RWPE1 (cell line): ENCODE results near the gene SPRY4.

Experiments used
- CTCF ChIA-PET: fragments of 350-600 bp; sonication (Branson Sonifier 250); formaldehyde crosslinking; extraction: SDS; loops from one replicate; lab custom pipeline; 2021; lab: Yijun Ruan, JAX
- POLR2A ChIA-PET: fragments of 400-600 bp; formaldehyde crosslinking; extraction: SDS; loops from one replicate; lab custom pipeline; 2020; ENCODE audit warnings: antibody characterized with exemption; ENCODE audit not compliant: low non-redundant PET; lab: Yijun Ruan, JAX
- DNase-seq: peaks from one replicate; pipeline ENCODE4 v3.0.0; 2012; ENCODE audit warnings: low spot score
- H3K27ac ChIP-seq: fragments of 450-650 bp; 2 replicates; pipeline ENCODE4 v1.5.1; 2017
- TF ChIP-seq, protein P1 (sequence below): fragments of 450-650 bp; conservative IDR thresholded peaks from 2 replicates; pipeline ENCODE4 v1.5.1; 2017; ENCODE audit warnings: low read depth, mild to moderate bottlenecking

SPRY4 gene

DNA sequence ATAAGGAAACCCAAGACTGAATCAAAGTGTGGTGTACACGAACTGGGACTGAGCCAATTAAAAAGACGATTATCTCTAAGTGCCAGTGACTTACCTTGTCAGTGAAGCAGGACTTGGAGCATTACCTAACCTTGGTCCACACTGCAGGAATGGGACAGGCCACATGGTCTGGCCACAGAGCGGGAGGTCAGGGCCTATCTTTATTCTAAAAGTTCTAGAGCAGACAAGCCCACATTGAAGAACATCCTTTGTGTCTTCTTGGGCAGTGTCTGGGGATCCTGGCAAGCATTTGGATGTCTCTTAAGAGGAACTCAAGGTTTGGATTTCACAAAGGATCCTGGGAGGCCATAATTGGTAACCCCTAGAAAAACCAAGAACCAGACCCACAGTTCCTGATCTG lies 16.5 kb downstream of the SPRY4 start:
- ChIA-PET CTCF (no interaction called here), POLR2A (no interaction called here)
- TF ChIP-seq, protein P1, sequence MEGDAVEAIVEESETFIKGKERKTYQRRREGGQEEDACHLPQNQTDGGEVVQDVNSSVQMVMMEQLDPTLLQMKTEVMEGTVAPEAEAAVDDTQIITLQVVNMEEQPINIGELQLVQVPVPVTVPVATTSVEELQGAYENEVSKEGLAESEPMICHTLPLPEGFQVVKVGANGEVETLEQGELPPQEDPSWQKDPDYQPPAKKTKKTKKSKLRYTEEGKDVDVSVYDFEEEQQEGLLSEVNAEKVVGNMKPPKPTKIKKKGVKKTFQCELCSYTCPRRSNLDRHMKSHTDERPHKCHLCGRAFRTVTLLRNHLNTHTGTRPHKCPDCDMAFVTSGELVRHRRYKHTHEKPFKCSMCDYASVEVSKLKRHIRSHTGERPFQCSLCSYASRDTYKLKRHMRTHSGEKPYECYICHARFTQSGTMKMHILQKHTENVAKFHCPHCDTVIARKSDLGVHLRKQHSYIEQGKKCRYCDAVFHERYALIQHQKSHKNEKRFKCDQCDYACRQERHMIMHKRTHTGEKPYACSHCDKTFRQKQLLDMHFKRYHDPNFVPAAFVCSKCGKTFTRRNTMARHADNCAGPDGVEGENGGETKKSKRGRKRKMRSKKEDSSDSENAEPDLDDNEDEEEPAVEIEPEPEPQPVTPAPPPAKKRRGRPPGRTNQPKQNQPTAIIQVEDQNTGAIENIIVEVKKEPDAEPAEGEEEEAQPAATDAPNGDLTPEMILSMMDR = no peak
- no peak for DNase-seq
- H3K27ac ChIP-seq = no peak overlapping the region

DNA sequence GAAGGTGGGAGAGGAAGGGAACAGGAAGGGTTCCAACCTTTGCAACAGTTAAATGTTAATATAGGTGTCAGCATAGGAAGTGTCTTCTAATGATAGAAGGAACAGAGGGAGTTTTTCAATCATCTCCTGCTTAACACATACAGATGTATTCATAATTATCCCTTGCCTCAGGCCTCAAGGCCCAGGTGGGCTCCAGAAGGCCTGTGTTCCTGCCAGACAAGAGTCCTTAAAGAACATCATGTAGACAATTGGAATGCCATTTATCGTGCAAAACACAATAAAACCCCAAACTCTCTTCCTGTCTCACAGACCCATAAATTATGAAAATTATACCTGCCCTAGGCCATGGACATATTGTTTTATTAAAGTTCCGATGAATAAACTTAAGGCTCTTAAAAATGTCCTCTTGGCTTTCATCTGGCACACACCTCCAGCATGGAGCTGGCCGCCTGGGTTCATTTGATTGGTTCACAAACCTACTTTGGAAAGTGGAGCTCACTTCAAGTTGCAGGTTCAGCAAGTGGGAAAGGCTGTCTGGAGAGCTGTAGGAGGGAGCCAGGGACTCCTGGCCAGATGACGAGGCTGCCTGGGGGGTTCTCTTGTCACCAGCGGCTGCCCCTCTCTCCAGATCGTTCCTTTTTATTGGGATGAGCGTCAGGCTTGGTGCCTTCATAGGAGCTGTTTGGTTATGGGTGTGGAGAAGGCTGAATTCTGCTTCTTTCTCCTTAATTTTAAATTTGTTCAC lies 17.5 kb downstream of the SPRY4 start:
- TF ChIP-seq, protein P1 = no peak
- ChIA-PET CTCF (interaction anchor here (0.6 kb wide), 1 partner anchor 49 kb away, joined by 5 read pairs; no protein-coding TSS in a partner anchor), POLR2A (no interaction called here)
- no peak for DNase-seq
- H3K27ac ChIP-seq = no peak overlapping the region

DNA sequence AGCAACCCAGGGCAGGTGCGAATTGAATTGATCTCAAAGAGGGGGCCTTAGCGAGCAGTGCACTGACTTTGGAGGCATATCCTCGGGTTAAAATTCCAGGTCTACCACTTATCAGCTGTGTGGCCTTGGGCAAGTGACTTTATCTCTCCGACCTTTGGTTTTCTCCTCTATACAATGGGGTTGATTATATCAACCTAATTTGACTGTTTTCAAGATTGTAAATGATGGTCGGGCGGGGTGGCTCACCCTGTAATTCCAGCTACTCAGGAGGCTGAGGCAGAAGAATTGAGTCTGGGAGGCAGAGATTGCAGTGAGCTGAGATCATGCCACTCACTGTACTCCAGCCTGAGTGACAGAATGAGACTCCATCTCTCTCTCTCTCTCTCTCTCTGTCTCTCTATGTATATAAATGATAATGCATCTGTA lies 18.7 kb downstream of the SPRY4 start:
- DNase-seq = no peak
- POLR2A ChIA-PET = no interaction called here
- CTCF ChIA-PET = no interaction called here
- TF ChIP-seq, protein P1 = no peak
- no peak overlapping the region for H3K27ac ChIP-seq

DNA sequence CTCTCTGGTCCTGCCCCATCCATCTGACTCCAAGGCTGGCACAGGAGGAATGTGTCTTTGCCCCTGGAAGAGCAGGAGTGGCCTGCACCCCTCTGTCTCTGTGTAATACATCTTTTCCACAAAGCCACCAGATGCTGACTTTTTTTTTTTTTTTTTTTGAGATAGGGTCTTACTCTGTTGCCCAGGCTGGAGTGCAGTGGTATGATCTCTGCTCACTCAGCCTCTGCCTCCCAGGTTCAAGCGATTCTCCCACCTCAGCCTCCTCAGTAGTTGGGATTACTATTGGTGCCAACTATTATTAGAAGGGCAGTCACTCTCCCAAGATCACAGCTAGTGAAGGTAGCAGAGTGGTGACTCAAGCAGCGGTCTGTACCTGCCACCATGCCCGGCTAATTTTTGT lies 19.6 kb downstream of the SPRY4 start:
- TF ChIP-seq, protein P1 = no peak
- ChIA-PET POLR2A (interaction anchor here (0.7 kb wide), 1 partner anchor 11 kb away, joined by 5 read pairs; no protein-coding TSS in a partner anchor), CTCF (no interaction called here)
- no peak for DNase-seq
- no peak overlapping the region for H3K27ac ChIP-seq

DNA sequence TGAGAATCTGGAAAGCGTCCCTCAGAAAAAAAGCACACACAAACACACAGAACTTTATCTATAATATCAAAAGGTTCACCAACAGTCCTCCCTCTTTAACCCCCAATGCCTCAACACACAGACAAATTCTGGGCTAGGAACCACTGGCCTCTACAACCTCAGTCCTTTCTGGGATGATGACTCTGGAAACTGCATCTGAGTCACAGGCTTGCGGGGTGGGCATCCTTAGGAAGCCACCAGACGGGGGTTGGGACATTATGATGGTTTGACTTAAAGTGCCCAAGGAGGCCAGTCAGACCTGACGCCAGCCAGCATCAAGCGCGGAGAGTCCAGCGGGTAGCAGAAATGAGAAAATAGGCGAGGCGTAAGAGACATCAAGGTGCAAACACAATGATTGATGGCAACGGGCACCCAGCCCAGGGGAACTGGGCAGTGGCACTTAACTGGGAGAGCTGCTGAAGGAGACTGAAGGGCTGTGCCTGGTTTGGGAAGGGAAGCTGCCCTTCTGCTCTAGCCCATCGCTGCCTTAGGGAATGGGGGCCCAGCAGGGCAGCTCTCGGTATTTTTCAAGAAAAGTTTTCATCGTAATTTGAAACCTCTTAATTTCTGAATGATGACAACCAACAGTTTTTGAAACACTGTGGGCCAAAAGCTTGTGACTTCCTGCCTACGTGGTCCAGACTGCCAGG lies 20.7 kb downstream of the SPRY4 start:
- H3K27ac ChIP-seq = no peak overlapping the region
- POLR2A ChIA-PET = no interaction called here
- no peak for DNase-seq
- CTCF ChIA-PET = interaction anchor here (0.6 kb wide), 1 partner anchor 14 kb away, joined by 6 read pairs; no protein-coding TSS in a partner anchor
- TF ChIP-seq, protein P1 = no peak

DNA sequence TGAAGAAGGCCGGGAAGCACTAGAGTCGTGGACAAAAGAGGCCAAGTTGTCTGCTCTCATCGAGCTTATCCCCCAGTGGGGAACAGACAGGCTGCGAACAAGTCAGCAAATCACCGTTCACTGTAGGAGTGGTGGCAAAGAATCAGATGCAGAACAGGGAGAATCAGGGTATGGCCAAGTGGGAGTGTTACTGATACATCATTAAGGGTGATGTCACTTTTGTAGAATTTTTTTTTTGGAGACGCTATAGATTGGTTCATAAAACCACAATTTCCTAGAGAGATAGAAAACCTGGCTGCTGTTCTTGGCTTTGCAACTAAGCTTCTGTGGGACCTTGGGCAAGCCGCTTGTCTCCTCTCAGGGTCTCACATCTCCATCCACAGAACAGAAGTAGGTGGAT lies 21.3 kb downstream of the SPRY4 start:
- H3K27ac ChIP-seq = no peak overlapping the region
- no peak for DNase-seq
- TF ChIP-seq, protein P1 = no peak
- POLR2A ChIA-PET = no interaction called here
- CTCF ChIA-PET = no interaction called here
